LNCAP (cell line): Measurements from ENCODE around the gene DDO.

ENCODE experiments used
- CTCF ChIP-seq: fragments of 450-650 bp; IDR thresholded peaks from 2 replicates; pipeline ENCODE4 v1.5.1; 2017; ENCODE audit warnings: mild to moderate bottlenecking

The DDO gene

GRCh38 chr6:110390404-110390803 is 25.0 kb downstream of the DDO start:
- no peak for TF ChIP-seq CTCF

GRCh38 chr6:110389689-110390382 is 25.5 kb downstream of the DDO start:
- TF ChIP-seq CTCF = no peak

GRCh38 chr6:110387986-110388385 is 27.4 kb downstream of the DDO start:
- TF ChIP-seq CTCF = no peak

- TF ChIP-seq CTCF = no peak
Measured at GRCh38 chr6:110385458-110385863, 29.9 kb downstream of the DDO start.

GRCh38 chr6:110378552-110378951 is 36.8 kb downstream of the DDO start:
- no peak for TF ChIP-seq CTCF

GRCh38 chr6:110369066-110369465 is 46.3 kb downstream of the DDO start:
- no peak for TF ChIP-seq CTCF

GRCh38 chr6:110368284-110368683 is 47.1 kb downstream of the DDO start:
- TF ChIP-seq CTCF = no peak

- no peak for TF ChIP-seq CTCF
Measured at GRCh38 chr6:110367825-110368224, 47.5 kb downstream of the DDO start.
